Measurements from ENCODE around the gene TXN2.
A peak's percentile ranks its signal among the peaks of the same experiment; 100 is the strongest.

Gene TXN2
- 17.8 to 49.1 (median 31.2) reads per million in 18 experiments for total RNA-seq

GRCh38 chr22:36481393-36482168, at the start of gene TXN2:
Gene TXN2, minus strand, starts transcription at chr22:36481640. Its CDS starts 803 bp downstream, at chr22:36480837.
- peak; percentile 94 to 95 for DNase-seq

GRCh38 chr22:36528795-36529751, 47.6 kb upstream of the TXN2 start, which contains the start of gene EIF3D:
Gene EIF3D, minus strand, starts transcription at chr22:36529166. Its CDS starts 3,045 bp downstream, at chr22:36526121.
- peak; percentile 100 for DNase-seq

- DNase-seq: peak in 1 of 2 donors; percentile 6
These were observed 46.9 kb upstream of the TXN2 start for GRCh38 chr22:36528341-36528740.

GRCh38 chr22:36522662-36523061, 41.2 kb upstream of the TXN2 start:
- no peak for DNase-seq

- DNase-seq: no peak
These were observed 39.0 kb upstream of the TXN2 start for GRCh38 chr22:36520423-36520822.

GRCh38 chr22:36519906-36520305, 38.5 kb upstream of the TXN2 start:
- DNase-seq: peak; percentile 30 to 67

- peak; percentile 49 to 56 for DNase-seq
These were observed 33.3 kb upstream of the TXN2 start for GRCh38 chr22:36514766-36515165.

GRCh38 chr22:36512991-36513390, 31.6 kb upstream of the TXN2 start:
- peak; percentile 8 to 46 for DNase-seq

- DNase-seq: no peak
These were observed 30.9 kb upstream of the TXN2 start for GRCh38 chr22:36512333-36512732.

- DNase-seq: peak; percentile 44 to 51
These were observed 29.8 kb upstream of the TXN2 start for GRCh38 chr22:36510966-36511881.

- DNase-seq: no peak
These were observed 28.9 kb upstream of the TXN2 start for GRCh38 chr22:36510384-36510783.

- DNase-seq: no peak
These were observed 26.1 kb upstream of the TXN2 start for GRCh38 chr22:36507518-36508010.

- DNase-seq: peak; percentile 84 to 88
These were observed 25.4 kb upstream of the TXN2 start, which contains the start of gene FOXRED2 for GRCh38 chr22:36506637-36507517. Gene FOXRED2, minus strand, starts transcription at chr22:36507040. Its CDS starts 618 bp downstream, at chr22:36506422.

- DNase-seq: no peak
These were observed 24.7 kb upstream of the TXN2 start for GRCh38 chr22:36505998-36506635.

- no peak for DNase-seq
These were observed 16.6 kb upstream of the TXN2 start for GRCh38 chr22:36497910-36498665.

GRCh38 chr22:36493690-36494110, 12.3 kb upstream of the TXN2 start:
- peak; percentile 84 to 88 for DNase-seq

- DNase-seq: no peak
These were observed 10.7 kb upstream of the TXN2 start for GRCh38 chr22:36492109-36492508.

GRCh38 chr22:36491155-36491554, 9.7 kb upstream of the TXN2 start:
- DNase-seq: no peak

All from inflammatory macrophage (primary cell).